Erythroblast (primary cell): ENCODE results near the gene ADAD1.

Source experiments
- GATA1 ChIP-seq: IDR thresholded peaks from 2 replicates; pipeline ENCODE4 v1.6.1; 2011; ENCODE audit warnings: low read depth, mild to moderate bottlenecking, control low read depth, low read length, moderate library complexity
- POLR2A ChIP-seq: IDR thresholded peaks from 2 replicates; pipeline ENCODE4 v1.6.1; 2011; ENCODE audit warnings: mild to moderate bottlenecking, low read length

DNA sequence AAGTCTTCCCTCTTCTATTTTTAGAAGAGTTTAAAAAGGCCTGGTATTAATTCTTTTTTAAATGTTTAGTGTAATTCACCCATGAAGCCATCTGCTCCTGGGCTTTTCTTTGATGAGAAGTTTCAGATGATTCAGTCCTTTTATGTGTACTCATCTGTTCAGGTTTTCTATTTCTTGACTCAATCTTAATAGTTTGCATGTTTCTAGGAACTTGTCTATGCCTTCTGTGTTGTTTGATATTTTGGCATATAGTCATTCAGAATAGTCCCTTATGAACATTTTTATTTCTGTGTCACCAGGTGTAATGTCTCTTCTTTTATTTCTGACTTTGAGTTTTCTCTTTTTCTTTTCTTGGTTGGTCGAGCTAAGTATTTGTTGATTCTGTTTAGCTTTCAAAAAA, 97.9 kb downstream of the ADAD1 start:
- TF ChIP-seq POLR2A (no peak), GATA1 (no peak)
